Vagina (tissue), 2 donors: ENCODE results near the gene FAM78A.

Experiments used
- CTCF ChIP-seq, 3 experiments: fragments of 450-650 bp in 2 of 3; fragments of 200-600 bp in 1 of 3; sonication (generic) in 1 of 3; IDR thresholded peaks; one replicate each; pipeline ENCODE4 v1.5.1; 2017 to 2019; ENCODE audit warnings: antibody characterized with exemption in 3 of 3, mild to moderate bottlenecking in 2 of 3, moderate library complexity in 2 of 3
- POLR2A ChIP-seq, 2 donors: fragments of 450-650 bp; IDR thresholded peaks; one replicate each; pipeline ENCODE4 v1.6.1; 2017; ENCODE audit warnings: antibody characterized with exemption in 2 of 2, mild to moderate bottlenecking in 2 of 2, moderate library complexity in 2 of 2
- POLR2AphosphoS5 ChIP-seq, 2 donors: sonication (generic); formaldehyde crosslinking; IDR thresholded peaks; one replicate each; pipeline ENCODE4 v1.9.0; 2017; ENCODE audit warnings: antibody characterized with exemption in 2 of 2, mild to moderate bottlenecking in 2 of 2, low read depth in 1 of 2; ENCODE audit not compliant: insufficient read depth in 1 of 2

- TF ChIP-seq CTCF (IDR thresholded peaks at IDR 0.05) (no peak), POLR2A (IDR thresholded peaks at IDR 0.05) (no peak), POLR2AphosphoS5 (IDR thresholded peaks at IDR 0.05; ENCODE audit: insufficient read depth in 1 of 2, low read depth in 1 of 2) (no peak)
These were observed 13.9 kb upstream of the FAM78A start for GRCh38 chr9:131290036-131290766.
